GM19099 (cell line): ENCODE measurements around the gene NFATC2.

ENCODE experiments used
- POLR2A ChIP-seq: IDR thresholded peaks from 3 replicates; pipeline ENCODE4 v1.6.1; 2011; ENCODE audit warnings: low read depth; ENCODE audit not compliant: insufficient read length; ENCODE audit errors: extremely low read depth

Gene NFATC2

DNA sequence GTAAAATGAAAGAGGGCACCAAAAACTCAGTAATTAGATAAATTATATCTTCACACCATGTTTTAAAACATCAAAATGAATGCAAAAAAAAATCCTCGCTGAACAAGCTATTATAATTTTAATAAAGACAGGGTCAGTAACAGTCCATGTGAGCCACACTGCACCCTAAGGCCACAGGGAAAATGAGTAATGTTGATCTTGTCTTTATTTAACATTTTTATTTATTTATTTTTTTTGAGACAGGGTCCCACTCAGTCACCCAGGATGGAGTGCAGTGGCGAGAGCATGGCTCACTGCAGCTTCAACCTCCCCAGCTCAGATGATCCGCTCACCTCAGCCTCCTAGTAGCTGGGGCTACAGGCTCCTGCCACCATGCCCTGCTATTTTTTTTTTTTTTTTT lies 8.7 kb upstream of the NFATC2 start:
- no peak for TF ChIP-seq POLR2A

GRCh38 chr20:51549474-51549873 lies 7.0 kb upstream of the NFATC2 start:
- TF ChIP-seq POLR2A: no peak

DNA sequence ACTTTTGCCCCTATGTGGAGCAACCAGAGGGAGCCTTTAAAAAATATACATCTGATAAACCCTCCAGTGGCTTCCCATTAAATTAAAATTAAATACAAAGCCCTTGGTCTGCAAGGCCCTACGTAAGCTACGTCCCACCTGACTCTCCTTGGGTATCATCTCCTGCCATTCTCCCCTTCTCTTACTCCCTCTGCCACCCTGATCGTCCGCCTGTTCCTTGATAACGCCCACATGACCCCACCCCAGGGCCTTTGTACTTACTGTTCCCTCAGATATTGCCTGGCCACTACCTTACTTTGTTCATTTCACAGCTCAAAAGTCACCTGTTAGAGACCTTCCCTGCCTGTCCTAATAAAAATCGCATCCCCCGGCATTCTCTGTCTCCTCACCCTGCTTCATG lies 5.4 kb upstream of the NFATC2 start:
- TF ChIP-seq POLR2A: no peak

DNA sequence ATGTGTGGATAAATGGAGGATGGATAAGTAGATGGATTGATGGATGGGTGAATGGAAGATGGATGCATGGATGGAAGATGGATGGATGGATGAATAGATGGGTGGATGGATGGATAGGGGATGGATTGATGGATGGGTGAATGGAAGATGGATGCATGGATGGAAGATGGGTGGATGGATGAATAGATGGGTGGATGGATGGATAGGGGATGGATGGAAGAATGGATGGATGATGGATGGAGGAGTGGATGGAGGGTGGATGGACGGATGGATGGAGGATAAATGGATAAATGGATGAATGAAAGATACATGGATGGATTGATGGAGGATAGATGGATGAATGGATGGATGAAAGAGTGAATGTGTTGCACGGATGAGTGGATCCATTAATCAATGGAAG lies 3.0 kb upstream of the NFATC2 start:
- no peak for TF ChIP-seq POLR2A

GRCh38 chr20:51543422-51543788 lies 886 bp upstream of the NFATC2 start:
- no peak for TF ChIP-seq POLR2A

DNA sequence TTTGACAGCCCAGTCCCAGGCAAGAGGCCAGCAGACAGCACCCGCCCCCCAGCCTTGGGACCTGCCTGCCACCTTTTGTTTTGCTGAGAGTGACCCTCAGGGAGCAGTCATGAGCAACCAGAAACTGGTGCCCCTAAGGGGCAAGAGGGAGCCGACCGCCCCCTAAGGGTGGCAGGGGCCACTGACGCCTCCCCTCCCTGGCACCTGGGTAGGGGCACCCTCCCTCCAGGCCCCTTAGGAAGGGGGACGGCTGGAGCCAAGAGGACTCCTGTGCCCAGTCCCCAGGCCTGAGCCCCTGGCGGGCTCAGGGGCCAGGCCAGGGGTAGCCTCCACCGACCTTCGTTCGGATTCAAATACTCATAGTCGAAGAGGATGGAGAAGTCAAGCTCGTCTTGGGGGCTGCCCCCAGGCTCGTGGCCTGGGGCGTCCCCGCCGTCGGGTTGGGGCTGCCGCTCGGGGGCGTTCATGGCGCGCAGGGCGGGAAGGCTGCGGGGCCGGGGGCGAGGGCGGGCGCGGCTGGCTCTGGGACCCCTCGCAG lies 417 bp downstream of the NFATC2 start:
- TF ChIP-seq POLR2A: no peak

DNA sequence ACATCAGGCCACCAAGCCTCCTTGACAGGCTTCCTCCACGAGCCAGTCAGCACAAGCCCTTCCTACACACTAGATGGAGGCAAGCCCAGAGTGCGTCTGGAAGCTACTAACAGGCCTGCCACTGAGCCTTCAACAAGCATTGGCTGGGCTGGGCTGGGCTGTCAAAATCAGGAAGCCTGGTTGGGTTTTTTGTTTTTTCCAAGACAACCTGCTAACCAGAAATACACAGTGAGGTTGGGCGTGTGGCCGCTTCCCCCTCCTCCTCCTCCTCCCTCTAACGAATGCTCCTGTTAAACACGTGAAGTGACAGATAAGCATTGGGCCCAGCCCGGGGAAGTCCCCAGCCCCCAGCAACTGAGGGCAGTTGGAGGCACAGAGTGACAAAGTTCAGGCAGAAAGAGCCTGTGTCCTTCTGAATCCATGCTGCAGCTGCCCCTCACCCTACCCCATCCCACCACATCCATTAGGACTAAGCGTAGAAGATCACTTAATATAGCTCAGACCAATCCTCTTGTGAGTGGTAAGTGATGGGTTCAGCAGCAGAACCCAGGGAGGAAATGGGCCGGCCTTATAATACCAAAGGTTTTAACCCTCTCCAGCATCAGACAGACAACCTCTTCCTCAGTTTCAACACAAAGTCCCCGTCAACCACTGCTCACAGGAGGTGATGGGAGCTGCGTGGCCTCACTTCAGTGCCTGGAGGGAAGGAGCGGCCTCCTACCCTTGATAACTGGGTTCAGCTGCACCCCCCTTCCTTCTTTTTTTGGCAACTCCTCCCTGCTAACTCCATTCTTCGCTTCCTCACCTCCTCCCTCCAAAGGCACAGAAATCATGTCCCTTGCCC lies 1.1 kb downstream of the NFATC2 start:
- TF ChIP-seq POLR2A: peak; percentile 16

GRCh38 chr20:51540580-51540979 lies 1.9 kb downstream of the NFATC2 start:
- no peak for TF ChIP-seq POLR2A

DNA sequence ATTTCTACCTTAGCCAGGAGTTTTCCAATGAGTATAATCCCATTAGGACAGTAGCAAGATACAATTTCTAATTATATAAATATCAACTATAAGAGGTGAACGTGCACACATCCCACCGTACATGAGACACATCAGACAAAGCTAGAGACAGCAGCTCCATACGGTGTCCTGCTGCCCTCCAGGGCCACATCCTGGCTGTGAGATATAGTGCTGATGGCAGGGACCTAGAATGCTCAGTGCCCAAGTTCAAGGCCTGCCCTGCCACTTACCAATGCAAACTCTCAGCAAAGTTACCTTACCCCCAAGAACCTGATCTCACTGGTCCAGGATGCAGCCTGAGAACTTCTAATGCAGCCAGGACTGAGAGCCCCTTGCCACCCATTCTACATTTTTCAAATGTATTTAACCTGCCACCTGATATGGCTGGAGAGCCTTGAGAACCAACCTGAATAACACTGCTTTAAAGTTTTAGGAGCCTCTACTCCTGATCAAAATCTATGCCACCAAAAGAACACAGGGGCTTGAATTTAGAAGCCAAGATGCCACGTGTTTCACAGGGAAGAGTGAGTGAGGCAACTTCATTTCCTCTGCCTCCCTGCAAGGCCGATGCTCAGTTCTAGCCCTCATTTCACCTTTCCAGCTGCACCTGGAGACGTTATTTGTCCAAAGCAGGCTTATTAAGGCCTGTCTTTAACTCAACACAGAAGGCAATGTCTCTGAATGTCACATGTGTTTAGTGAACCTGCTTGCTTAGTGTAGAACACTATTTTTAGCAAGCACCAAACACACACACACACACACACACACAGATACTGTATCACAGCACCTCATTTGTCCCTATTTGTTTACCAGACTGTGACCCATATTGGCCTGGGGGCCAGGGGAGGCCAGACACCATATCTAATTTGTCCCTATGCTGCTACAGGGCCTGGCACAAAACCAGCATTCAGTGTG lies 6.1 kb downstream of the NFATC2 start:
- TF ChIP-seq POLR2A: no peak

DNA sequence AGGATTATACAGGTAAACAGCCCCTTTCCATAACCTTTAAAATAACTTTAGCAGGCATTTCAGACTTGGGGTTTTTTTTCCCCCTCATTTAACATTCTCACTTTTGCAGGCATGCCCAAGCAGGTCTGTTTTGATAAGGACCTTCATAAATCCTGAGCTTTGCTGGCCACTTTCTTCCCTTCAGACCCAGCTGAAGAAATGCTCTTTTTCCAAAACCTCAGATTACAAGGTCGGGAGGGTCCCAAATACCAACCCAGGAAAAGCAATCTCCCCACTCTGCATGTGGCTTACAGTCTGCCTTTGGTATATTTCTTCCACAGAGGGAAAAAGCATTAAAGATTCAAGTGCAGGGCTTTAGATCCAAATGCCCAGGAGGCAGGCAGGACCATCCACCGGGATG lies 6.8 kb downstream of the NFATC2 start:
- no peak for TF ChIP-seq POLR2A

DNA sequence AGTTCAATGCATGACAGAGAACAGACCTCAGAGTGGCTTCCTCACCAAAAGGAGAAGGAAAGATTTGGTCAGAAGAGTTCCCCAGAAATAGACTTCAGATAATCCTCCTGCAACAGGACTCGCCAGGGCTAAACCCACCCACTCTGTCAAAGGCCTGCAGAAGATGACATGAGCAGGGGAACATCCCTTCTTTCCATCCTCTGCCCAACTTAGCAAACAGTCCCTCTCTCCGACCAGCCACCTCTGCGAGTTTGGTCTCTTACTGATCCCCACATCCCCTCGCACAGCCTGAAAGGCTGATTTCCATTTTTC lies 7.5 kb downstream of the NFATC2 start:
- no peak for TF ChIP-seq POLR2A

GRCh38 chr20:51533291-51534172 lies 9.0 kb downstream of the NFATC2 start:
- no peak for TF ChIP-seq POLR2A

GRCh38 chr20:51532577-51533191 lies 9.8 kb downstream of the NFATC2 start:
- TF ChIP-seq POLR2A: no peak

DNA sequence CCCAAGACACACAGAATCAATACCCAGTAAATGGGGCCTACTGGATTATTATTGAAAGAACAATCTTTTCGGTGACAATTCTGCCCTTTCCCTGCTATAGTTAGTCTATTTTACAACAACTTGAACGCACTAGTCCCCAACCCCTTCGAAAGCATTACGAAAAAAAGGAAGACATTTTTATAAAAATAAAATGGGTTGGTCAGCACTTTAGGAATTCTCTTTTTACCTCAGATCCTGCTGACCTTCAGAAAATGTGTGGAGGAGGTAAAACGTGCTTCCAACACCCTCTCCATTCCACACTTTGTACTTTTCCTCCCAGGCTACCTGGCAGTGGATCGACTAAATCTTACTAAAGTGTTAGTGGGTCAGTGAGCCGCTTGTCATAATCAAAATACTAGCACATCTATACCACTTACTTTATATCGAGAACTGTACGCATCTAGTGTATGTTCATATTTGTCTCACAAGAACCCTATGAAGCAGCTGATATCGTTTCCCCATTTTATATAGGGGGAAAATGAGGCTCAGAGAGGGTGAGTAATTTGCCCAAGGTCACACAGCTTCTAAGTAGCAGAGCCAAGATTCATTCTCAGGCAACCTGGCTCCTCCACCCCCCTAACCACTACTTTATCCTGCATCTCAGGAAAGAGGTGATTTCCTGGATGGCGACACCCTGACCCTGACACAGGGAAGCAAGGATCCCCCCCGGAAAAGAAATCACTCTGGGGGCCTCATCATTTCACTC lies 10.6 kb downstream of the NFATC2 start:
- no peak for TF ChIP-seq POLR2A

GRCh38 chr20:51531141-51531710 lies 11.3 kb downstream of the NFATC2 start:
- TF ChIP-seq POLR2A: peak; percentile 35
